Measurements from ENCODE around the gene HOMER1. TPM values are rescaled to one million over a fixed set of nuclear protein-coding genes. Genes with fewer than 3 reads are reported as not detected.
A peak's percentile ranks its signal among the peaks of the same experiment; 100 is the strongest.

The HOMER1 gene
- polyA plus RNA-seq, 3 donors from 2014 or later: 0.11 to 4.1 (median 1.9) TPM

DNA sequence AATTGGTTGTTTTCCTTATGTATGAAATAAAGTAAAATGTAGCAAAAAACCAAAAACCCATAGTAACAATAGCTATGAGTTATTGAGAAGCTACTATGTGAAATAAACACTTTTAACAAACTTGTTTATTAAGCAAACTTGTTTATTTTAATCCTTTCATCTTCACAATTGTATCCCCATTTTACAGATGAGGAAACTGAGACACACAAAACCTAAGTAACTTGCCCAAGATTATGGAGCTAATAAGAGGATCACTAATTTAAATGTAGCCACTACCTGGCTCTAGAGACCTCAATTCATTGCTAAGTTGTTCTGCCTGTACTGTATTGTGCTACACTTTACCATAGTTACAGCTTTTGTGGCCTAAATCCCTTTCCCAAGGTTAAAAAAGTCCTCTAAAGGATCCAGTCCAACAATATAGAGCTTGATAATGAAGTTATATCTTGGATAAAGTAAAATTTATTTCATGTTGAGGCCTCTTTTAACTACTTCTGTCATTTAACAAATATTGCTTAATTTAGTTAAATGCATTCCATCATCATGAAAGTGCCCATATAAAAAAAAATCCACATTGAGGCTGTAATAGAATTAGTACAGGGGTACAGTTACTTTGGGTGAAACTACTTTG, 22.1 kb downstream of the HOMER1 start:
- no peaks in the 10 kb centered on the region for H3K36me3 Mint-ChIP-seq
- no peak overlapping the region for H3K27ac Mint-ChIP-seq
- no peak for DNase-seq
- no peaks in the 10 kb centered on the region for H3K9me3 Mint-ChIP-seq
- peaks cover 3 to 12% (median 7%) of the 10 kb centered on the region in 3 donors for H3K27me3 Mint-ChIP-seq (ENCODE audit: low read depth in 3 of 3)
- no peaks in the 10 kb centered on the region for H3K4me1 Mint-ChIP-seq
- no peak overlapping the region for H3K4me3 Mint-ChIP-seq

DNA sequence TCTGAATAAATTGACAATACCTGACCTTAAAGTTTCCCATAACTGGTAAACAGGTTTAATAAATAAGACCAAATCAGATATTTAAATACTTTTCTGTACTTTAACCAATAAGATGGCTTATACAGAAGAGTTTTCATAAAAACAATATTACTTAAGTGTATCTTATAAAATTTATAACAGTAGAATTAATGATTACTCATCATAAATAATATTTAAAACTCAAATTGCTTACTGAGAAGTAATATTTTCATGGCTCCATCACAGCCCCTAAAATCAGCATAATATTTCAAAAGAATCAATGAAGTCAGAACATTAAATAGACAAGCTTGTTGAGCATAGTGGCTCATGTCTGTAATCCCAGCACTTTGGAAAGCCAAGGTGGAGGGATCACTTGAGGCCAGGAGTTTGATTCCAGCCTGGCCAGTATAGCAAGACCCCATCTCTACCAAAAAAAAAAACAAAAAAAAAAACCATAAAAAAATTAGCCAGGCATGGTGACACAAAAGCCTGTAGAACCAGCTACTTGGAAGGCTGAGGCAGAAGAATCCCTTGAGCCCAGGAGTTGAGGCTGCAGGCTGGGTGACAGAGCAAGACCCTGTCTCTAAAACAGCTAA, 23.5 kb downstream of the HOMER1 start:
- Mint-ChIP-seq H3K36me3 (no peaks in the 10 kb centered on the region), H3K4me1 (no peaks in the 10 kb centered on the region)

DNA sequence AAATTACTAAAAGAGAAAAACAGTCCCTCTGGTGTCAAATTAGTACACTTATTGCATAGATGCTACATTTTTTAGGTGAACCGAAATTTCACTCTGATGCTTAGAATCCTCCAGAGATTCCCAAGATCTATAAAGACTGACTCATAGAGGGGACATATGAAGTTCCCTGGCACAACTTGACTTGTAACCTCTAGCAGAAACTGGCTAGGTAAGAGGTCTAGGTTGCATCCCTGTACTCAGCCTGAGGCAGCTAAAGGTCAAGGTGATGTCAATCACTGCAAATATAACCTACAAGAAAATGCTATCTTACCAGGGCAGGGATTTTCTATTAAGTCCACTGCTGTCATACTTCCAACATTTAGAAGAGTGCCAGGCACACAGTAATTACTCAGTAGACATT, 24.2 kb downstream of the HOMER1 start:
- Mint-ChIP-seq H3K27ac (no peak overlapping the region), H3K4me3 (no peak overlapping the region), H3K36me3 (no peaks in the 10 kb centered on the region), H3K4me1 (no peaks in the 10 kb centered on the region), H3K9me3 (no peaks in the 10 kb centered on the region), H3K27me3 (ENCODE audit: low read depth in 3 of 3) (peaks cover 3 to 12% (median 7%) of the 10 kb centered on the region in 3 donors)
- no peak for DNase-seq

More for the DNA sequence above, 23.5 kb downstream of the HOMER1 start:
- Mint-ChIP-seq H3K27me3 (ENCODE audit: low read depth in 3 of 3) (peaks cover 3 to 12% (median 7%) of the 10 kb centered on the region in 3 donors), H3K9me3 (no peaks in the 10 kb centered on the region), H3K4me3 (no peak overlapping the region), H3K27ac (no peak overlapping the region)
- DNase-seq: no peak

DNA sequence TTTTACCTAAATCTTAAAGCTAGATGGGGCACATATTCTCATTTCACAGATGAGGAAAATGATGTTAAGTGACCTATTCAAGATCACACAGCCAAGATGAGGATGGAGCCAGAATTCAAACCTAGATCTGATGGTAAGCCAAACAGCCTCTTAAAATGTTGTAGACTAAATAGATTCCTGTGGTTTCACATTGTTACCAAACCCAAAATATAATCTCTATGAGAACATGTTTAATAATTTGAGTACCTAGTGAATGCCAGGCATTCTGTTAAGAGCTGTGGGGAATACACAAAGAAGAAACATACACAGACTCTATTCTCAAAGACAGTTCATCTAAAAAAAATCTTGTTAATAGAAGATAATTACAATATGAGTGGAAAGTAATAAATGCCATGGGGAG, 25.2 kb downstream of the HOMER1 start:
- no peaks in the 10 kb centered on the region for H3K36me3 Mint-ChIP-seq
- H3K27me3 Mint-ChIP-seq (ENCODE audit: low read depth in 3 of 3): peaks cover 1 to 12% (median 3%) of the 10 kb centered on the region in 3 donors
- no peak overlapping the region for H3K4me3 Mint-ChIP-seq
- H3K4me1 Mint-ChIP-seq: no peaks in the 10 kb centered on the region
- peaks cover 0 to 2% (median 0%) of the 10 kb centered on the region in 6 donors for H3K9me3 Mint-ChIP-seq
- H3K27ac Mint-ChIP-seq: no peak overlapping the region
- DNase-seq: no peak

DNA sequence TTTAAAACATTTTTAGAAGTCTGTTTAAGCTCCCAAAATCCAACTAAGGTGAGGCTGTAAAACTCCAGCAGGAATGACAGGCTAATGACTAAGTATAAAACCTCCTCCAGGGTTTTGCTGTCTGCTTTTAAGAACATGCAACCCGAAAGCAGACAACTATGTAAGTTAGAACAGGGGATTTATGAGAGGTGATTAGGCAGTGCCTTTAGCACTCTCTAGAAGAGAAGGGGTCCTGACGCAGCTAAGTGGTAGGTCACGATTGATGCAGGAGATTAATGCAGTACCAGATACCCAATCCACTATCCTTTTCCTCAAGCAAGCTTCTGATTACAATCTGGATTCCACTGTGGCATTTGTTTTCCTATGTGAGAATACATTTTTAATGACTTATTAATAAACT, 25.9 kb downstream of the HOMER1 start:
- DNase-seq: no peak
- H3K27me3 Mint-ChIP-seq (ENCODE audit: low read depth in 3 of 3): peaks cover 1 to 10% (median 3%) of the 10 kb centered on the region in 3 donors
- H3K36me3 Mint-ChIP-seq: no peaks in the 10 kb centered on the region
- H3K4me3 Mint-ChIP-seq: no peak overlapping the region
- no peak overlapping the region for H3K27ac Mint-ChIP-seq
- peaks cover 0 to 2% (median 0%) of the 10 kb centered on the region in 6 donors for H3K9me3 Mint-ChIP-seq
- H3K4me1 Mint-ChIP-seq: no peaks in the 10 kb centered on the region

DNA sequence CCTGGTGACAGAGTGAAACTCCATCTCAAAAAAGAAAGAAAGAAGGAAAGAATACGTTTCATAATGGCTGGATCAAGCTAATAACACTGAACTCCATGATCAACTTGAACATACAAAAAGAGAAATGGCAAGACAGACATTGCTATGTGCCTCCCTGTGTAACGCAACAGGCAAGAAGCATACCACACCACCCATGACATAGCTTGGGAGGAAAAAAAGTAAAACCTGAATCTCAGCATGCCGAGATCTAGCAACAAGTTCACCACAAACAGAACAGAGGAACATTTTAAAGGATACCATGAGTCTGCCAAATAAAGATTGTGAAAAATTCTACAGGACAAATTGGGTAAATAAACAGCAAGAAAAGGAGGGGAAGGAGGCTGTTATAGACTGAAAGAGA, 26.7 kb downstream of the HOMER1 start:
- Mint-ChIP-seq H3K36me3 (no peaks in the 10 kb centered on the region), H3K4me3 (no peak overlapping the region), H3K4me1 (no peaks in the 10 kb centered on the region), H3K27me3 (ENCODE audit: low read depth in 3 of 3) (peaks cover 1 to 10% (median 3%) of the 10 kb centered on the region in 3 donors), H3K27ac (no peak overlapping the region), H3K9me3 (peaks cover 0 to 2% (median 0%) of the 10 kb centered on the region in 6 donors)
- DNase-seq: no peak

DNA sequence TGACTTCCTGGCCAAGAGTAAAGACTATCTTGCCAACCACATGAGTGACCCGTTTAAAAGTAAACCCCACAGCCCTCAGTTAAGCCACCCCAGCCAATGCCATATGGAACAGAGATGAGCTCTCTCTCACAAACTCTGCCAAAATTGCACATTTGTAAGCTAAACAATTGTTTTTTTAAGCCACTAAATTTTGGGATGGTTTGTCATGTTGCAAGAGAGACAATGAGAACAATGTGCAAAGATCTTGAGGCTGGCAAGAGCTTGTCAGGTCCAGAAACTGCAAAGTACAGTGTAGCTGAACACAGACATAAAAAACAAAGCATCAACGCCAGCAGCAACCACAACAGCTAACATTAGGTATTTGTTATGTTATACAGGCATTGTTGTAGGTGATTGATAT, 27.8 kb downstream of the HOMER1 start:
- no peak overlapping the region for H3K4me3 Mint-ChIP-seq

DNA sequence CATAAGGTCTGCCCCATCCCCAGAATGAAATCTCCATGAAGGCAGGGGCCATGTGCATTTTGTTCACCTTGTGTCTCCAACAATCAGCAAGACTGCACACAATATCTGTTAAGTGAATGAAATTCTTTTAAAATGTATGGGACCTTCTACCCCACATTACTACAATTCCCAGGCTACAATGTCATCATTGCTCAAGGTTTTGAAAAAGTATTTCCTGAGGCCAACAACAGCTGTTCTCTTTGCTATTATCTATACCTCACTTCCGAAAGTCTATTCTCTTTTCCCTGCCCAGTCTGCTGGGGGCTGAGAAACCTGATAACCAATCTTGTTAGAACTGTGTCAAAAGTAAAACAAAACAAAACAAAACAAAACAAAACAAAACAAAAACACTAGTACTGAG, 29.2 kb downstream of the HOMER1 start:
- Mint-ChIP-seq H3K9me3 (peaks cover 0 to 2% (median 0%) of the 10 kb centered on the region in 6 donors), H3K36me3 (no peaks in the 10 kb centered on the region), H3K4me3 (no peak overlapping the region), H3K27ac (no peak overlapping the region), H3K4me1 (no peaks in the 10 kb centered on the region), H3K27me3 (ENCODE audit: low read depth in 3 of 3) (peaks cover 1 to 10% (median 3%) of the 10 kb centered on the region in 3 donors)
- DNase-seq: no peak

More for the DNA sequence above, 27.8 kb downstream of the HOMER1 start:
- Mint-ChIP-seq H3K27me3 (ENCODE audit: low read depth in 3 of 3) (peaks cover 1 to 10% (median 3%) of the 10 kb centered on the region in 3 donors), H3K27ac (no peak overlapping the region), H3K9me3 (peaks cover 0 to 2% (median 0%) of the 10 kb centered on the region in 6 donors), H3K4me1 (no peaks in the 10 kb centered on the region), H3K36me3 (no peaks in the 10 kb centered on the region)
- DNase-seq: no peak

DNA sequence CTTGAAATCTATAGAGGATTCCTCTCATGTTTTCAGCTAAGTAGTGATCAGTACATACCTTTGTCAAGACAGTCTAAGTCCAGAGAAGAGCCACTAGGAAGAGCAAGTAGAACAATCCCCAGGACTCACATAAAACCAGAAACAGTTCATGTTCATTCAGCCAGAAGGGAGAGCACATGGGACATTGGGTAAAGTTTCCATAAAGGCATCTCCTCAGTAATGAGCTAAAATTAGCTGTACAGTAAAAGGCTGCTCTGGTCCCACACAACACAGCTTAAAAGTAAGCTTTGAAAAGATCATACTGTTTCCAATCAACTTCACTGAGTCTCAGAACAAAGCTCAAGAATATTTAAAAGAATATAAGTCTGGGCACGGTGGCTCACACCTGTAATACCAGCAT, 32.4 kb downstream of the HOMER1 start:
- Mint-ChIP-seq H3K27ac (no peak overlapping the region), H3K4me1 (no peaks in the 10 kb centered on the region), H3K9me3 (peaks cover 0 to 2% (median 0%) of the 10 kb centered on the region in 6 donors), H3K36me3 (no peaks in the 10 kb centered on the region), H3K27me3 (ENCODE audit: low read depth in 3 of 3) (peaks cover 0 to 4% (median 0%) of the 10 kb centered on the region in 3 donors), H3K4me3 (no peak overlapping the region)
- no peak for DNase-seq

DNA sequence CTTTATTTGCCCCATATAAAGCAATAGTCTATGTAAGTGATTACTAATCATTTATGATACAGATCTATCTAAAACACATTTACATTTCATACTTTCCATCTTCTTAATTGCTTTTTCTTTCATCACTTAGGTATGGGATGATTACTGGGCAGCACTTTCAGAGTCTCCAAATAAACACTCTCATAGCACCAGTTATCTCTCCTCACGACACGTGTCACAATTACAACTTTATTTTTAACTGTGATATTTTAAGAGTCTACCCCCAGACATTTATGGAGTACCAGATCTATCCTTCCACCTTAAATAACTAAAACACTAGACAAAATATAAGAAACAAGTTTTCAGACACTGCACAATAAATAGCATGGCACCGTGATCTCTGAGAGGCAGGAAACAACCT, 32.9 kb downstream of the HOMER1 start:
- Mint-ChIP-seq H3K27ac (no peak overlapping the region), H3K9me3 (peaks cover 0 to 2% (median 0%) of the 10 kb centered on the region in 6 donors), H3K4me3 (no peak overlapping the region), H3K4me1 (no peaks in the 10 kb centered on the region), H3K27me3 (ENCODE audit: low read depth in 3 of 3) (peaks cover 0 to 4% (median 0%) of the 10 kb centered on the region in 3 donors), H3K36me3 (no peaks in the 10 kb centered on the region)
- no peak for DNase-seq

DNA sequence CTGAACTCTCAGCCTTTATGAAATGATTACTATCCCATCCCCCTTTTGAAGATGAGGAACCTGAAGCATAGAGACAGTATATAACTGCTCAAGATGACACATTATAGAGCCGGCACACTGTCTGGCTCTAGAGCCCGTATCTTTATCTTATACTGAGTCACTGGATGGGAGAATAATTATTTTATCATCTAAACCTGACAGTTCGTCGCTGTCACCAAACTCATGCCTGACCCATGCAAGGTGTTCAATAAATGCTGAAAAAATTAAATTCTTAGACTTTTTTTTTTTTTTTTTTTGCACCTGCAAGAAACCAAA, 38.8 kb downstream of the HOMER1 start:
- Mint-ChIP-seq H3K4me3 (no peak overlapping the region), H3K27me3 (ENCODE audit: low read depth in 3 of 3) (peaks cover 1 to 6% (median 3%) of the 10 kb centered on the region in 3 donors), H3K4me1 (no peaks in the 10 kb centered on the region), H3K9me3 (no peaks in the 10 kb centered on the region), H3K27ac (no peak overlapping the region), H3K36me3 (no peaks in the 10 kb centered on the region)
- DNase-seq: no peak

DNA sequence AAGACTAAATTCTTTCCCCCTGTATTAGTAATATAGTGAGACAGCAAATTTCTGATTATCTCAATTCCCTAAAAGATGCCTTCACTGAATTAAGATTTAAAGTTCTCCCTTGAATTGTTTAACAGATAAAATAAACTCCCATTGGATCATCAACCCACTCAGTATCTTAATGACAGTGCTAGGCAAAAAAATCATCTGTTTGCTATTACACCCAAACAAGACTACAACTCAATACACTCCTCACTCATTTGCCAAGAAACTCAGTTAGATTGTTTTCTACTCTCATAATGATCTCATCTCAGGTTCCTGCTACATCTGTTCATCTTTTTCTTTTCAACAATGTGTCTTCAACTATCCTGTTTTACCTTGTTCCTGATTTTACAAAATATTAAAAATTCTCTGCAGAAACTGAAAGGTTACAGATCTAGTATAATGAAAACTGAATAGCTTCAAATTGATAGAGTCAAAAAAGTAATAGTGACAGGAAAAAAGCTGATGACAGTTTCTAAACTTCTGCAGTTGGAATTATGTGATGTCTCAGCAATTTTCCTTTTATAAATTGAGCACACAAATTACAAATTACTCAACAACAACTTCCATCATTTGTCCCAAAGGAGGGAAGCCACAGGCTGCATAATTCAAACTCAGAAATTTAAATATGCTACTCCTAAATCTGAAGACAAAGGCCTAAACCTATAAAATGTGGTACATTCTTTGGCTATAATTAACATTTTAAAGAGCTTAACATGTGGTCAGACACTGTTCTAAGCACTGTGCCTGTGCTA, 39.4 kb downstream of the HOMER1 start:
- H3K36me3 Mint-ChIP-seq: no peaks in the 10 kb centered on the region
- H3K9me3 Mint-ChIP-seq: no peaks in the 10 kb centered on the region
- H3K4me3 Mint-ChIP-seq: no peak overlapping the region
- no peak overlapping the region for H3K27ac Mint-ChIP-seq
- no peak for DNase-seq
- no peaks in the 10 kb centered on the region for H3K4me1 Mint-ChIP-seq
- H3K27me3 Mint-ChIP-seq (ENCODE audit: low read depth in 3 of 3): peaks cover 1 to 6% (median 3%) of the 10 kb centered on the region in 3 donors

DNA sequence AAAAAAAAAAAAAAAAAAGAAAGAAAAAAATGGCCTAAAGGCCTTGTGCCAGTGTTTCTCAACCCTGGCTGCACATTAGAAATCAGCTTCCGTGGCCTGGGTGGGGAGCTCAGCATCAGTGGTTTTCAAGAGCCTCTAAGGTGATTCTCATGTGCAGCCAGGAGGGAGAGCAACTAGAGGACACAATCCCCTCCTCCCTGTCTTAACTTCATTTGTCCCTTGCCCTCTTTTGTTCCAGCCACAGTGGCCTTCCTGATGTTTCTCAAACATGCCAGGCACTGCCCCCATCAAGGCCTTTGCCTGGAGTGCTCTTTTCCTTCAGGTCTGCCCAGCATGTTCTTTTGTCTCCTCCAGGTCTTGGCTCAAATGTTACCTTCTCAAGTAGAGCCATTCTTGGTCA, 42.4 kb downstream of the HOMER1 start:
- peak overlapping the region in 1 of 6 donors; percentile 41 for H3K27ac Mint-ChIP-seq
- H3K4me1 Mint-ChIP-seq: no peaks in the 10 kb centered on the region
- no peak for DNase-seq
- no peaks in the 10 kb centered on the region for H3K9me3 Mint-ChIP-seq
- H3K4me3 Mint-ChIP-seq: no peak overlapping the region
- peaks cover 1 to 3% (median 2%) of the 10 kb centered on the region in 3 donors for H3K27me3 Mint-ChIP-seq (ENCODE audit: low read depth in 3 of 3)
- no peaks in the 10 kb centered on the region for H3K36me3 Mint-ChIP-seq

DNA sequence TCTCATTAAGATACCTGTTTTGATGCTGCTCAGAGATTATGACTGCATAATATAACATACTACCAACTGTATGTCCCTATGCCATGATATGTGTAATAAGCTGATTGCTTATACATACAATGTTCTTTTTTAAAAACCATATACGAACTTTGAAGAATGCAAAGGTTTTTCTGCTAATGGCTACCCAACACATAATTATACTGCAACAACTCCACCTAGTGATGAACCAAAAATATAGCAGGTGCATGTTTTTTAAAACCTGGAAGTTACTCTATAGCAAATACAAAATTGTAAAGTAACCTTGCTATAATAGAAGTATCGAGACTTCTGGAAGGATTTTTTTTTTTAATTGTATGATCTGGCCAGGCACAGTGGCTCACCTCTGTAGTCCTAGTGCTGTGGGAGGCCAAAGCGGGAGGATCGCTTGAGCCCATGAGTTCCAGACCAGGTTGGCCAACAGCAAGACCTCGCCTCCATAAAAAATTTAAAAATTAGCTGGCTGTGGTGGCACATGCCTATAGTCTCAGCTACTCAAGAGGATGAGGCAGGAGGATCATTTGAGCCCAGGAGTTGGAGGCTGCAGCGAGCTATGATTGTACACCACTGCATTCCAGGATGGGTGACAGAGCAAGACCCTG, 49.1 kb downstream of the HOMER1 start:
- Mint-ChIP-seq H3K27ac (no peak overlapping the region), H3K36me3 (no peaks in the 10 kb centered on the region), H3K9me3 (no peaks in the 10 kb centered on the region), H3K4me3 (no peak overlapping the region), H3K4me1 (no peaks in the 10 kb centered on the region), H3K27me3 (ENCODE audit: low read depth in 3 of 3) (peaks cover 2 to 3% (median 3%) of the 10 kb centered on the region in 3 donors)
- DNase-seq: peak in 2 of 3 donors; percentile 3 to 11

Data from immature natural killer cell (primary cell).